ENCODE results near the gene KRTAP5-7.
"Not testable (repeated sequence)": the region's sequence is repeated elsewhere in the genome, so short reads cannot be mapped to it uniquely, and the experiment has no call there.

KRTAP5-7 gene

DNA sequence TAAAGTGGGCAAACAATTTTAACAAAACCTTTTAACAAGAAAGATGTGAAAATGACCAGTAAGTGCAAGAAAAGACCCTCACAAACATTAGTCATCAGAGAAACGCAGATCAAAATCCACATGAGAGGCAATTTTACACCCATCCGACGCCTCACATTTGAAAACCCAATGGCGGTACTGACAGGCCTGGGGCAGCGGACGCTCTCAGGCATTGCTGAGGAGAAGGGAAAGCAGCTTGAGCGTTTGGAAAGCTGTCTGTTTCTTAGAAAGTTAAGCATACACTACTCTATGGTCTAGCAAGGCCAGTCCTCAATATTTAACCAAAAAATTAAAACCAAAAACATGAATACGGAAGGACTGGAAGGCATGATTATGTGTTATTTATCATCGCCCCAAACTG is 8.8 kb downstream of the KRTAP5-7 start:
- DNase-seq: no peak

DNA sequence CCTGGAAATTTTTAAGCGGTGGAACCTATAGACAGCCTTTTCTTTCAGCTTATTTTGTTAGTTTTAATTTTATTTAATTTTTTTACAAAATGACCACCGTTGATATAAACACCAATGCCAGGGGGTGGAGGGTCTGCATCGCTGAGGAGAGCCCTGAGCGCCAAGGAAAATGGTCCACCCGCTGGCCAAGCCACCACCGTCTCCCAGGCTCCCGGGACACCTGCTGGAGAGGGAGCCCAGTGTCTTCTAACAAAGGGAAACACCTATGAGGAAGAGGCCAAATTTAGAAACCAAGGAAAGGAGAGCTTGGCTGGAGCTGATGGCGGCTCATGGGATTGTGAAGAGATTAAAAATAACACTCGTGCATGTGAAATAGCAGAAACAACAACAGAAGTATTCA is 10.5 kb downstream of the KRTAP5-7 start:
- no peak for DNase-seq

- not testable (repeated sequence) for DNase-seq
These were observed 11.1 kb downstream of the KRTAP5-7 start, which contains the start of gene KRTAP5-8 for GRCh38 chr11:71537977-71538665. KRTAP5-8 (plus strand) TSS chr11:71538025; CDS start chr11:71538056, 31 bp downstream.

GRCh38 chr11:71538666-71538990 is 11.6 kb downstream of the KRTAP5-7 start:
- no peak for DNase-seq

GRCh38 chr11:71539017-71539416 is 11.9 kb downstream of the KRTAP5-7 start:
- DNase-seq: no peak

DNA sequence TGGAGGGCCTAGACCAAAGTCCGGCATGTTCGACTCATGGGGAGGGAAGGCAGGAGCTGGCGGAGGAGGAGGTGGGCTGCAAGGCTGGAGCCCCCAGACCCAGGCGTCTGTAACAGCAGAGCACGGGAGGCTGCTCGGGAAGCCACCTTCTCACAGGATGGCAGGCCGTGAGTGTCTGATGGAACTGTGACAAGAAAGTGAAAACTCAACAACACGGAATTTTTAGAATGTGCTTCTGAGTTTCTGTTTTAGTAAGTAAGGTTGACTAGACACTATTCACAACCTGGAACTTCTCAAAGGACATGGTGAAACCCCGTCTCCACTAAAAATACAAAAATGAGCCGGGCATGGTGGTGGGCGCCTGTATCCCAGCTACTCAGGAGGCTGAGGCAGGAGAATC is 12.9 kb downstream of the KRTAP5-7 start:
- DNase-seq: not testable (repeated sequence)

- DNase-seq: not testable (repeated sequence)
These were observed 13.6 kb downstream of the KRTAP5-7 start for GRCh38 chr11:71540521-71541304.

GRCh38 chr11:71542382-71542781 is 15.3 kb downstream of the KRTAP5-7 start:
- no peak for DNase-seq

GRCh38 chr11:71542879-71543777 is 16.1 kb downstream of the KRTAP5-7 start:
- DNase-seq: no peak

GRCh38 chr11:71543866-71544265 is 16.8 kb downstream of the KRTAP5-7 start:
- no peak for DNase-seq

DNA sequence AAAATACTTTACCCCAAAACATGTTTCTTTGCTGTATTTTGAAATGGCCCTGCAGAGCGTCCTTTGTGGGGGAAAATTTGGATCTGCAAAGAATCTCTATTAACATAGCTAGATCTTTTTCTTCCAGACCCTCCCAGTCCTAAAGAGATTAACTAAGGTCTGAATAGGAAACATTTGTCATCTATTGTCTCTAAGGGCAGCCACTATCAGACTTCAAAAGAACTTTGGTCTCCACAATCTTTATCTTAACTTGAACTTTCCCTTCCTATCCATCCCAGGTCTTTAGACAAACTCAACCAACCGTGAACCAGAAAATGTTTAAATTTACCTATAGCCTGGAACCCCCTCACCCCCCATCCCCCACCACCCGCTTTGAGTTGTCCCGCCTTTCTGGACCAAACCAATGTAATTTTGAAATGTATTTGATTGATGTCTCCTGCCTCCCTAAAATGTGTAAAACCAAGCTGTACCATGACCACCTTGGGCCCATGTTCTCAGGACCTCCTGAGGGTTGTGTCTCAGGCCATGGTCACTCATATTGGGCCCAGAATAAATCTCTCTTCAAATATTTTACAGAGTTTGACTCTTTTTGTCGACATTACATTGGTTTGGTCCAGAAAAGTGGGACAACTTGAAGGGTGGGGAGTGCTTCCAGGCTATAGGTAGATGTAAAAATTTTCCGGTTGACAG is 17.6 kb downstream of the KRTAP5-7 start:
- no peak for DNase-seq

- no peak for DNase-seq
These were observed 18.4 kb downstream of the KRTAP5-7 start for GRCh38 chr11:71545405-71545966.

GRCh38 chr11:71548120-71548519 is 21.1 kb downstream of the KRTAP5-7 start, which contains the start of gene KRTAP5-9:
KRTAP5-9 (plus strand) TSS chr11:71548420; CDS start chr11:71548658, 238 bp downstream.
- no peak for DNase-seq

DNA sequence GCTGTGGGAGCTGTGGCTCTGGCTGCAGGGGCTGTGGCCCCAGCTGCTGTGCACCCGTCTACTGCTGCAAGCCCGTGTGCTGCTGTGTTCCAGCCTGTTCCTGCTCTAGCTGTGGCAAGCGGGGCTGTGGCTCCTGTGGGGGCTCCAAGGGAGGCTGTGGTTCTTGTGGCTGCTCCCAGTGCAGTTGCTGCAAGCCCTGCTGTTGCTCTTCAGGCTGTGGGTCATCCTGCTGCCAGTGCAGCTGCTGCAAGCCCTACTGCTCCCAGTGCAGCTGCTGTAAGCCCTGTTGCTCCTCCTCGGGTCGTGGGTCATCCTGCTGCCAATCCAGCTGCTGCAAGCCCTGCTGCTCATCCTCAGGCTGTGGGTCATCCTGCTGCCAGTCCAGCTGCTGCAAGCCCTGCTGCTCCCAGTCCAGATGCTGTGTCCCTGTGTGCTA is 21.7 kb downstream of the KRTAP5-7 start:
- no peak for DNase-seq

- no peak for DNase-seq
These were observed 24.6 kb downstream of the KRTAP5-7 start for GRCh38 chr11:71551711-71552110.

- DNase-seq: no peak
These were observed 27.9 kb downstream of the KRTAP5-7 start for GRCh38 chr11:71554996-71555395.

DNA sequence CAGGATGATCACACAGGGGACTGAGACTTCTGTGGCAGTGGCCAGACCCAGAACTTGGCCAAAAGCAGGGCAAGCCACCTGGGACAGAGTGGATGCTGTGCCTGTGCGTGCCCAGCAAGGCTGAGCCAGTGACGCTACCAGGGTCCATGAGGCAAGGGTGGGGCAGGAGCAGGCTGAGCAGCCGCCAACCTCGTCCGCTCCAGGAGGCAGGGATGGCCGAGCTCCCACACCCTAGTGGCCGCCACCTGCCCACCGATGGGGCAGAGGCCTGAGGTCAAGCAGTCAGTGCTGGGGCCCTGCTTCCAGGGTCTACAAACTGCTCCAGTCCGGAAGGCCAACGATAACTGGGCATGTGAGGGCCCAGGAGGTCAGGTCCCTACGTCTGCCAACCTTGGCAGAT is 28.4 kb downstream of the KRTAP5-7 start:
- DNase-seq: no peak

GRCh38 chr11:71556018-71556417 is 29.0 kb downstream of the KRTAP5-7 start:
- no peak for DNase-seq

- DNase-seq: no peak
These were observed 30.2 kb downstream of the KRTAP5-7 start for GRCh38 chr11:71557257-71557656.

DNA sequence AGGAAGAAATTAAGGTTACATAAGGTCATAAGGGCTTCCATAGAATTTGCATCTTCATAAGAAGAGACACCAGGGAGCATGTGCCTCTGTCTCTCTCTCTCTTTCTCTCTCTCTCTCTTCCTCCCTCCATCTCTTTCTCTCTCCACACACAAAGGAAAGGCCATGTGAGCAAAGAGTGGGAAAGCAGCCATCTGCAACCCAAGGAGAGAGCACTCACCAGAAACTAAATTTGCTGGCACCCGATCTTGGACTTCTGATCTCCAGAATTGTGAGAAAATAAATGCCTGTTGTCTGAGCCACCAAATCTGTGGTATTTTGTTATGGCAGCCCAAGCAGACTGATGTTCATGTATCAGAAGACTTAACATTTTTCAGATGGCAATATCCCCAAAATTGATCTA is 31.9 kb downstream of the KRTAP5-7 start:
- DNase-seq: no peak

GRCh38 chr11:71562120-71562519 is 35.1 kb downstream of the KRTAP5-7 start:
- no peak for DNase-seq

DNA sequence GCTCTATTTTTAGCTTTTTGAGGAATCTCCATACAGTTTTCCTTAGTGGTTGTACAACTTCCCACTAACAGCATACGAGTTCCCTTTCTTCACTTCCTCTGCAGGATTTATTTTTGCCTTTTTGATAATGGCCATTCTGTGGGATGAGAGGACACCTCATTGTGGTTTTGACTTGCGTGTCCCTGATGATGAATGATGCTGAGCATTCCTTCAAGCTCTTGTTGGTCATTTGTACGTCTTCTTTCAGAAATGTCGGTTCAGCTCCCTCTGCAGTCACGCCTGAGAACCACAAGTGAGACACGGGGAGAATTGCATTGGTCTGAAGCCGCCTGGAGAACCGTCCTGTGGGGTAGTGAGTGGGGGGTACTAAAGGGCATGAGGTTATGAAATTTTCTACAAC is 36.3 kb downstream of the KRTAP5-7 start:
- no peak for DNase-seq
